Germinal center (tissue), 1 donor: Measurements from ENCODE around the gene RIT2.

Source experiments
- DNase-seq: peaks from one replicate; pipeline ENCODE4 v3.0.0; 2012; ENCODE audit warnings: mixed read lengths, low spot score

Gene RIT2

DNA sequence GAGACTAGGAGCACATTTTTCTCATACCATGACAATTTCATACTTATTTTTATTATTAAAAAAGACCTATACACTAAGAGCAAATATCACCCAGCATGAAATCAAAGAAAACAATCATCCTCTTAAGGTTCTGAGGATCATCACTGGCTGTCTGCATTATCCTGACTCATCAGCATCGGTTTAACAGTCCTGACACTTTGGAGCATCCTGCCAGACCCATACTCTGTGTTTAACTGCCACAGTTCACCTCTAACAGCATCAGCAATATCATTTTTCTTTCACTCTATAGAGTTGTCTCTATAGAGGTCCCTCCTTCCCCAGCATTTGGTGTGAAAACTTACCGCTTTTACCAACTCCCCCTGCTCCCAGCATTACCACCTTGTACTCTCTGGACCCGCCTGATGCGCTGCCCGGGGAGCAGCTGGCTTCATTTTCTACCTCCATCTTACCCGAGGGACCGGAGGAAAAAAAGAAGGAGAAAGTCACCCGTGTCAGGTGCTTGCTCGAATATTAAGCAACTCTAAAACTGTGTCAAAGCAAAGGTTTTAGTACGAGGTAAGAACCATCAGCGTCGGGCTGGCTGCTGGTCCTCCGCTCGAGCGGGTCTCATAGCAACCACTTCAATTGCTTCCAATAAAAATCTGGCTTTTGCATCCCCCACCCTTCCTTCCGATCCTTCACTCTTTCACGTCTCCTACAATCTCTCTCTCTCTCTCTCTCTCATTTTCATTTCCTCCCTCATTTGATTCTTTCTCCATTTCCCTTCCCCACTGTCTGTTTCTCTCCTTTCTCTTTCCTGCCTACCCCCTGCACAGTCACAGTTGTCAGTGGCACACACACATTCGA is at the start of gene RIT2:
Gene RIT2 (minus strand): TSS at position 610 of the 846 bp plus-strand sequence.
- no peak for DNase-seq

DNA sequence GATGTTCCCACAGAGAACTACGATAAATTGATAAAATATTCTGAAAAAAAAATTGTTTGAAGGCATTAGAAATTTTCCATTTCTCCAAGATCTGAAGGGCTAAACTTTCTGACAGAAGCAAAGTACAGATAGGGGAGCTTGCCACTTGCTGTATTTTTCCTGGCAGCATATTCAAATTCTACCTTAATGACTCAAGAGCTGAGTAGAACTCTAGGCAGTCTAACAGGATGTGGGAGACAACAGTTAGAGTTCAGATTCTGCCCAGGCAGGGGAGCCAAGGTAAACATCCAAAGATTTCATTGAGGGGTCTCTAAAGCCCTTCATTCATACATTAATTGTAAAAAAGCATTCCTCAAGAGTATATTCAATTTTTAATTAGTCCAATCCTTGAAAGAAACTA is 46.0 kb upstream of the RIT2 start:
- DNase-seq, result no peak

- no peak for DNase-seq
Measured at GRCh38 chr18:43160509-43160908, 45.0 kb upstream of the RIT2 start.

DNA sequence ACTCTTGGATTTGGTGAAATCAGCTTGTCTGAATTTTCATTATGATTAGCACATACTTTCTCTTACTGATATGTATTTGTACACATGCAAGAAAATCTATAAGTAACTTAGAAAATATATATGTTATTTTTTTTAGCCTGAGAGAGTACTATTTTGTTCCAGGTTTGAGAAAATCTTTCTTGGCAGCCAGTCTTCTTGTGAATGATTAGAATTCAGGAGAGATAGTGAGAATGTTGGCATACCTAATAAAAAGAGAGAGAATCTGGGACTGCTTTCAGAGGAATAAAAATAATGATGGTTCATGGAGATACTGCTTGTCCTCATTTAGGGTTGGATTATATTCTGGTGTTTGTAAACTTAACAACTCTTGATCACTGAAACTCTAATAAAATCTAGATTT is 44.4 kb upstream of the RIT2 start:
- no peak for DNase-seq

- no peak for DNase-seq
Measured at GRCh38 chr18:43159086-43159770, 43.7 kb upstream of the RIT2 start.

- DNase-seq, result no peak
Measured at GRCh38 chr18:43158381-43158780, 42.9 kb upstream of the RIT2 start.

- no peak for DNase-seq
Measured at GRCh38 chr18:43155842-43156241, 40.4 kb upstream of the RIT2 start.

DNA sequence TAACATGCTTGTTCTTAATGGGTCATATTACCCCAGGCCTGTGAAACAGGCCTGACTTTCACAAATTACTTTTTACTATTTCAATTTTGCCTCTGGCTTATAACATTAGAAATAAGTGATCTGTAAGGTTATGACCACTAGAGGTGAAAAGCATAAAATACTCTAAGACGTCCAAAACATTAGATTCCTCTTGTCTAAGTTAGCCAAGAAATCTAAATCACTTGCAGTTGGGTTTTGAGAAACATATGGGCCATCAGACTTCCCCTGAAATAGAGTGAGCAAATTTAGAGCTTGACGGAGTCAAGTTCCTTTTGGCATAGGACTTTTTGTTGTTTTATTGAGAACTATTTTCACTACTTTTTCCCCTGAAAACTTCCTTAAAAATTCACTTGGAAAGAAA is 32.7 kb upstream of the RIT2 start:
- no peak for DNase-seq

- no peak for DNase-seq
Measured at GRCh38 chr18:43141208-43141607, 25.7 kb upstream of the RIT2 start.

GRCh38 chr18:43139288-43139946 is 23.9 kb upstream of the RIT2 start:
- no peak for DNase-seq

DNA sequence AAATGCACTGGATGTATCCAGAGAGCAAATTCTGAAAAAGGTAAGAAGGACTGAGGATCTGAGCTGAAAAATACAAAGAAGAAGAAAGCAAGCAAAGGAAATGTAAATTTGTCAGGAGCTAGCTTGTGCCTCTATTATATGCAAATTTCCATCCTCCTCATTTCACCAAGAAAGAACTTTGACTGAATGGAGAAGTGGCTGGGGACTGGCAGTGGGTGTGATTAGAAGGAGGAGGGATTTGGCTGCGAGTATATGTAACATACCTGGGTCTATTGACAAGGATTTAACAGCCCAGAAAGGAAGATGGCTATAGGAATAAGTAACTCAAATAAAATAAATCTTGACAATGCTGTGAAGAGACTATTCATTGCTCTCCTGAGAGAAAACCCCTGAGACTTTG is 19.4 kb upstream of the RIT2 start:
- no peak for DNase-seq

GRCh38 chr18:43130716-43131260 is 15.3 kb upstream of the RIT2 start:
- DNase-seq, result no peak

- DNase-seq, result no peak
Measured at GRCh38 chr18:43129946-43130524, 14.6 kb upstream of the RIT2 start.

GRCh38 chr18:43125471-43125870 is 10.0 kb upstream of the RIT2 start:
- DNase-seq, result no peak

DNA sequence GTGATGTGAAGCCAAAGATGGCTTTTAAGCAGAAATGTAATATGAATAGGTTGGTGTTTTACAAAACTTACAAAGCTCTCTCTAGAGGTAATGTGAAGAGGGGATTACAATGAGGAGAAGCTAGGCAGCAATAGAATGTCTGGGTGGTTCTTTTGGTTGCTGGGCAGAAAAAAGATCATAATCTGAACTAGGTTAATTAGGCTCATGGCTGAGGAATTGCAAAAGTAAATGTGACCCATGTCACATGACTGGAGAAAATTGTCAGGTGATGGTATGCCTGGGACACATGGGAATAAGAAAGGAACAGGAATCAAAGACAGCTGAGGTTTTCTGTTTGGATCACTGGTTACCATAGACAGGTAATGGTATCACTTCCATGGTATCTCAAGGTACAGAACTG is 7.5 kb upstream of the RIT2 start:
- no peak for DNase-seq

- DNase-seq, result no peak
Measured at GRCh38 chr18:43116699-43117294, 1.3 kb upstream of the RIT2 start.

DNA sequence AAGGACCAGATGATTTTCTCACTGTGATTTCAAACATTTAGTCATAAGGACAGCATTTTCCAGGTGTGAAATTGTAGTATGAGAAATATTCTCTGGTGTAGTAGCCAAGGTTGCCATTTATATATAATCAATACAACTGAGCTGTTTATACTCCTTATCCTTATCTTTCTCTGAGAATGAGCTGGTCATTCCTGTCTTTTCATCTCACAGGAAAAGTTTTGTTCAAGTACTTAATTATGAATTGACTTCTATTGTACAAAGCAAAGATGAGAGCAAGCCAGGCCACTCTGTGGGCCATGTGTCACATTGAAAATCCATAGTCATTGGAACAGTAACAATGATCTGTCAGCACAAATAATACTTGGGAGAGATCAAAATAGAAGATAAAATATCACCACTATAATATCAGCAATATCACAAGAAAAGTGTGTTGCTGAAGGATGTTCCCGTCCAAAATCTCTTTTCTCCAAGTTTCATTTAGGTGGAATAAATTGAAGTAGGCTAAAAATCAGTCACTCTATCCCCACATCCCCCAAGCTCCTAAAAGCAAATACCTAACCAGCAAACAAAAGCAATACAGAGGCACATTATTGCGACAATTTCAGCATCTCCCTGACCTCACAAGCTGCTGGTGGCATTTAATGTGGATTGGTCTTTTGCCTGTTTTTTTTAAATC is 2.1 kb downstream of the RIT2 start:
- DNase-seq, result no peak

GRCh38 chr18:43108882-43109281 is 6.6 kb downstream of the RIT2 start:
- DNase-seq, result no peak

GRCh38 chr18:43108469-43108868 is 7.0 kb downstream of the RIT2 start:
- no peak for DNase-seq

DNA sequence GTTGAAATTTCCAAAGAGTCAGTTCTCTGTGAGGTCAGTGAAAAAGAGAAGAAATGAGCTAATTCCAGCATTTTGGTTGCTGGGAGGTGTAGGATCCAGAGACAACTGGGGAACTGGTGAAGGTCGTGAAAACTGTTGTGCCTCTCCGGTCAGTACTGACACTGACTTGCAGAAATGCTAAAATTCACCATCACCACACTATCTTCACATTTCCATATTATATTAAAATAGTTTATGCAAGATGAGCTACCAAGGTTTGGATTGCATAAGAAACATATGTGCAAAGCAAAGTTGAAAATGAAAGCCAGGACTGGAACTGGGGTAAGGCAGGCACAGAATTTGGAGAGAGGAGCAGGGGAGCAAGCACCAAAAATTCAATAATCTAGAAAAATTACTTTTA is 21.8 kb downstream of the RIT2 start:
- no peak for DNase-seq

GRCh38 chr18:43092539-43092938 is 22.9 kb downstream of the RIT2 start:
- no peak for DNase-seq
